CD4-positive, alpha-beta T cell treated with Interferon alpha-2 for 1 hour (primary cell): ENCODE measurements around the gene TMEM131.
A peak's percentile ranks its signal among the peaks of the same experiment; 100 is the strongest.

Experiments used
- DNase-seq, 2 donors: peaks; one replicate each; pipeline ENCODE4 v3.0.0-alpha.2; 2020 to 2022

The TMEM131 gene

DNA sequence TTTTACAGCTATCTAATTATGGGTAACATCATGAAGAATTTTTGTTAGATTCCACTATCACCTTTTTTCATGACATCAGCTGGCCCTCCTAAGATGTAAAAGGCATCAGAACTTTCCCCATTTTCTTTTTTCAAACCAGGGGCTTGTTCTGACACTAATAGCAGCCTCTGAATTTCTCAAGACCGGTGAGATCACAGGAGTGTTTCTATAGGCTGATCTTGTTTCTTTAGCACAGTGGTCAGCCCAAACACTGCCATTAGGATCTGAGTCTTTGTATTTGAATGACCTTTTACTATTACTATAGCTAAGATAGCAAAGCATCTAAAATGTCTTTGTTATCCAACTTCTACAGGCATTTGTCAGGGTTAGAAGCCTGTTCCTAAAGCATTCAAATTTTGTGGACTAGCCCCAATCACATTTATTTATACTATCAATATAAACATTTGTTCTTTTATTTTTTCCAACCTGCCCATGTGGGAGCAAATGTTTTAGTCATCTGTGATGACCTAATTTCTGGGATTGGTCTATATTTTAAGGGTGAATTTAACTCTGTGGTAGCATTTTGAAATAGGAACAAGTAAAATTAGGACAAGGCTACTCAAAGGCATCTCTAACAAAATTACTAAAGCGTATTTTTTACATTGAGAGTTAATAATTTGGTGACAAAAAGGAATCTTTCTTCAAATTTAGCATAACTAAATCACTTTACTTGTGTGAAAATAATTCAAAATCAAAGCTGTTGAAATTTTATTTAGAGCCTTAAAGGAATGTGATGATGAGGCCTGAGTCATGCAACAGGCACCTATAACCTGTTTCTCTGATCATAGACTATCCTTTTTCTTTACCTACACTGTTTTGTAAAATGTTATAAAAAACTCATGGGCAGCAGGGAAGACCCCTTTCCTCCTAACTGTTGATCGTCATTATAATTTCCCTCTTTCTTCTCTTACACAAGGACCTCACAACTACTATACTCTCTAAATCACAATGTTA lies 243.1 kb downstream of the TMEM131 start:
- DNase-seq = no peak

DNA sequence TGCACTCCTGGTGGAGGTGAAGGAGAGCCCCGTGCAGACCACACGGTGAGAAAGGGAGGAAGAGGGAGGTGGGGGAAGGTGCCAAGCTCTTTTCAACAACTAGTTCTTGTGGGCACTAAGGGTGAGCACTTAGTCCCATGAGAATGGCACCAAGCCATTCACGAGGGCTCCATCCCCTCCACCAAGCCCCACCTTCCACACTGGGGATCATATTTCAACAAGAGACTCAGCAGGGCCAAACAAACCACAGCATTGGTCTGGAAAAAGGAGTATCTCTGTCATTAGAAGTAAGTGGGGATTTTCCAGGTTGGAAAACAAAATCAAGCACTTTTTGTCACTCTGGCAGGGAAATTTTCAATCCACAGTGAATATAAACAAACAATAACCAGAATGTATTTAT lies 244.0 kb downstream of the TMEM131 start:
- no peak for DNase-seq

DNA sequence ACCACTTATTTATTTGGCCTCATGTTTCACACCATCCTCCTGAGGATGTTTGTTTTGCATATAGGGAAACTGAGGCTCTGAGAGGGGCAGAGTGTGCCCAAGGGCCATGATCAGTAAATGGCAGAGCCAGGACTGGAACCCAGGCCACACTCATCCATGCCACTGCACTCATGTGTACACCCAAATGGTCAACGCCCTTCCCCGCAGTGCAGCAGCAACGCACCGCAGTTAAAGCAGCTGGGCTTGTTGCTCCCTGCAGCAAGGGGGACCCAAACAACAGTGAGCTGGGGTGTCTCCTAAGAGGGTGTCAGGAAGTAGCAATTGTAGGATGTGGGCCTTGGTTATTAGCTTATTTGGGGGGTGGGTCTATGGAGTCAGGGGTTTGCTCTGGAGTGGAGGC lies 245.7 kb downstream of the TMEM131 start:
- no peak for DNase-seq

DNA sequence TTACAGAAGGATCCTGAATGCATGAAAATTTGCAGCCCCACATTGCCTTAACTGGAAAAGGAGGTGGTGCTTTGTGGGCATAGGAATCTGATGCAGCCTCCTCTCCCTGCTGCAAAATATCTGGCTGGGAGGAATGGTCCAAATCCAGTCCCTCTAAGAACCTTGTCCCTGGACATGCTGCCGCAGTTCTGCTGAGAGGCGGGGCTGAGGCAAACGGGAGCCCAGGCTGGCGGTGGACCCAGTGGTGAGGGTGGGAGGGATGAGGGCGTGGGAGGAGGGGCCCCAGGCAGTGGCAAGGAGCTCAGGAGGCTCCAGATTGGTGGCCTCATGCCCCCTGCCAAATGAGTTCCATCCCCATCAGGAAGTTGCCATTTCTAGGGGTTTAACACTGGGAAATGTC lies 246.2 kb downstream of the TMEM131 start:
- DNase-seq = no peak

DNA sequence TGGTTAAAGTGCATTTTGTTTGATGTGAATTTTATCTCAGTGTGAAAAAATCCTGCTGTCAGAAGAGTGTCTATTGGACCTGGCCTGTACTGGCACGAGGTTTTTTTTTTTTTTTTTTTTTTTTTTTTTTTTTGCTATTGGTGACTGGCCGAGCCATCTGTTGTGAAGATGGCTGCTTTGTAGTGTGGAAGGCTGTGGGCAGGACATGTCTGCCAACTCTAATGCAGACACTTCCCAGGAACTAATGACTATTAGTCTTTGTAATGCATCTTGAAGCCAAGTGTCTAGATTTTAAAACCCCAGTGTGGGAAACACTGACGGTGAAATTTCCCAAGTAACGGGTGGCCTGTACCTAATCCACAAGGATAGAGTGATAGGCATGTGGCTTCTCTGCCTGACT lies 248.0 kb downstream of the TMEM131 start:
- DNase-seq = no peak

DNA sequence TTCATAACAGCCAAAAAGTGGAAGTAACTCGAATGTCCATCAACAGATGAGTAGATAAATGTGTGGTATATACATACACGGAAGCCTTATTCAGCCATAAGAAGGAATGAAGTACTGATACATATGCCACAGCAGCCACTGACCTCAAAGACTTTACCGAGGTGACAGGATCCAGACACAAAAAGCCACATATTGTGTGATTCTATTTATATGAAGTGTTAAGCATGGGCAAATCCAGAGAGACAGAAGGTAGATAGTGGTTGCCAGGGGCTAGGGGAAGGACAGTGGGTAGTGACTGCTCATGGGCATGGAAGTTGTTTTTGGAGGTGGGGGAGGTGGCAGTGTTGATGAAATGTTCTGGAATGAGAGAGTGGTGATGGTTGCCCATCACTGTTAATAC lies 248.5 kb downstream of the TMEM131 start:
- DNase-seq = peak in 1 of 2 donors; percentile 38

DNA sequence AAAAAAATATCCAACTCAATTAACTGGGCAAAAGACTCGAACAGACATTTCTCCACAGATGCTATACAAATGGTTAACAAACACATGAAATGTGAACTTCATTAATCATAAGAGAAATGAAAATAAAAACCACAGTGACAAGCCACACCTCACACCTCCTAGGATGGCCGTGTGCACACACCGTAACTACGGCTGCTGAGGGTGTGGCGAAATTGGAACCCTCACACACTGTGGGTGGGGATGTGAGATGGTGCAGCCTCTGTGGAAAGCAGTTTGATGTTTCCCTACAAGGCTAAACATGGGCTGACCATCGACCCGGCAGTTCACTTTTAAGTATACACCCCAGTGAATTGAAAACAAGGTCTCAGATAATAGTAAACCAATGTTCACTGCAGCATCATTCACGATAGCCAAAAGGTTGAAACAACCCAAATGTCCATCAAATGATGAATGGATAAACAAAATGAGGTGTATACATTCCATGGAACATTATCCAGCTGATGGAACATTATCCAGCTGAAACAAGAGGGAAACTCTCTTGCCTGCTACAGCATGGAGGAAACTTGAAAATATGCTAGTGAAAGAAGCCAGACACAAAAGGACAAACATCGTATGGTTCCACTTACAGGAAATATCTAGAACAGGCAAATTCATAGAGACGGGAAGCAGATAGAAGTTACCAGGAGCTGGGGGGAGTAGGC lies 250.1 kb downstream of the TMEM131 start:
- DNase-seq = peak; percentile 36 to 64

DNA sequence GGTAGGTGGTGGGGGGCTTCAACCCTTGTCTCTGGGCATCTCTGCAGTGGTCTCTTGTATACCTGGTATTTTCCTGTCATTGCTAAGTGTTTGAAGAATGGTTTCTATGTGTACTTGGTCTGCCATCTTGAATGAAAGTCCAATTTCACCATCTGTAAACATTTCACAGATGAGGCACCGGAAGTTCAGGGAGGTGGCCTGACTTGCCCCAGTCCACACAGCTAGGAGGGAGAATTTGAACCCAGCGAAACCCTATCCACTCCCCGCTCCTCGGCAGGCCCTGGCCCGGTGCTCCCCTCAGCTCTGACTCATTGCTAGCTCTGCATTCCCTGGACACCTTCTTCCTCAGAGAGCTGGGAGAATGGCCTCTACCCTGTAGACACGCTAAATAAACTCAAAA lies 251.8 kb downstream of the TMEM131 start:
- no peak for DNase-seq

DNA sequence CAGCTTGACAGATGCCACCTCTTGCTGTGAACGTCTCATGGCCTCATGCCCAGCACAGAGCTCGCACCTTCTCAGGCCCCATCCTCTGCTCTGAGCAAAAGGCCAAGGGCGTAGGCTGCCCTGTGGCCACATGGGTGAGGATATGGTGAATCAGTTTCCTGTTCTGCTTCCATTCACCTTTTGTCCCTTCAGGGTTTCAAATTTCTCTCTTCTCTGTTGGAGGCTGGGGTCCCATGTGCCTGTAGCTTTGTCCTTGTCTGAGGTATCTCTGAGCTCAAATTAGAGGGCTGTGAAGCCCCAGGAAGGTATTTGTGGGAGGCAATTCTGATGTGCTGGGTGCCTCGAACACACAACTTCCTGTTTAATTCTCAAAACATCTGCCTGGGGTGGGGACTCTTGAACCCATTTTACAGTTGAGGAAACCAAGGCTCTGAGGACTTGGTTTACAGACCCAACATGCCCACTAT lies 253.3 kb downstream of the TMEM131 start:
- DNase-seq = peak in 1 of 2 donors; percentile 40

DNA sequence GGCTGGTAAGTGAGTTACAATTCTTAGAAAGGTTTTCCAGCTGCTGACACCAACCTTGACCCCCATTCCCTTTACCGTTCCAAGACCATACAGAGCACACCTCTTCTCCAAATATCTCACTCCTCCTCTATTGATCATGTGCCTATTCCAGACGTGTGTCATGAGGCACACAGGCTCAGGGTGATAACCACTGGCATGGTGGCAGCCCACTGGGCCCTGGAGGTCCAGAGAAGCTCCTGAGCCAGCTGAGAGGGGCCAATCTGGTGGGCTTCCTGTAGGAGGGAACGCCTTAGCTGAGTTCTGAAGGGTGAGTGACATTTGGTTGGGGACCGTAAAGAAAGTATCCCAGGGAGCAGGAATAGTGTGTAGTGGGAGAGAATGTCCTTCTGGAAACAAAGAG lies 254.1 kb downstream of the TMEM131 start:
- DNase-seq = no peak

DNA sequence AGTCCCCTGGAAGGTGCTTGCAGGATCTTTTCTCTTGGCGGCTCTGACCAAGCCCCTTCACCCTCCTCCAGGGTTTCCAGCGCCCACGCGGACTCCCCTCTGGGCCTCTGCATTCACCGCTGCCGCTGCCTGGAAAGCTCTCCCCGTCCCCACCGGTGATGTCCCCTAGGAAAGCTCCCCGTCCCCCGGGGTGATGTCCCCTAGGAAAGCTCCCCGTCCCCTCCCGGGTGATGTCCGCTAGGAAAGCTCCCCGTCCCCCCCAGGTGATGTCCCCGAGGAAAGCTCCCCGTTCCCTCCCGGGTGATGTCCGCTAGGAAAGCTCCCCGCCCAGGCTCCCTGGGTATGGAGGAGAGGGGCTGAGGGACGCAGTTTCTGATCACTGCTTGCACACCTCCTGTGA lies 254.5 kb downstream of the TMEM131 start:
- DNase-seq = no peak

DNA sequence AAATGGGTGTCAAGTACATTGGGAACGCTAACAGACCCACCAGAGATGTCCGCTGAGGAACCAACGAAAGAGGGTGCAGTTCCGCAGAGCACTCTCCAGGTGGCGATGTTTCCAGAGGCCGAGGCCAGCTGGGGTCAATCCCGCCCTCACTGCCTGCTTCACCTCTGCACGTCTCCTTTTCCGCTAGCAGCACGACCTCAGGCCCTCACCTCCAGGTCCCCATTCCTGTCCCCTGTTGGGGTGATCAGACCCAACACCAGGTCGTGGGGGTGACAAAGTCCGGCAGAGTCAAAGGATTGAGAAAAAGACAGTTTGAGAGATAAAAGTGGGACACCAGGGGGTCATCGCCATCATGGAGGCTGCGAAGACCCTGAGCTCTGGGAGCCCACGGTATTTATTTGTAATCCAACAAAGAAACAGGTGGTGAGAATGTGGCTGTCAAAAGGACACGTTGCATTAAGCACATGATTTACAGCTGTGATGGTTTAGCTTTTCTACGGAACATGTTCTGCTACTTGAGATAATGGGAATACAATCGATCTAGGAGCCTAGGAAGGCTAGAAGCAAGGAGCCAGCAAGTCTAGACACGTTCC lies 255.1 kb downstream of the TMEM131 start:
- DNase-seq = peak; percentile 40 to 60

DNA sequence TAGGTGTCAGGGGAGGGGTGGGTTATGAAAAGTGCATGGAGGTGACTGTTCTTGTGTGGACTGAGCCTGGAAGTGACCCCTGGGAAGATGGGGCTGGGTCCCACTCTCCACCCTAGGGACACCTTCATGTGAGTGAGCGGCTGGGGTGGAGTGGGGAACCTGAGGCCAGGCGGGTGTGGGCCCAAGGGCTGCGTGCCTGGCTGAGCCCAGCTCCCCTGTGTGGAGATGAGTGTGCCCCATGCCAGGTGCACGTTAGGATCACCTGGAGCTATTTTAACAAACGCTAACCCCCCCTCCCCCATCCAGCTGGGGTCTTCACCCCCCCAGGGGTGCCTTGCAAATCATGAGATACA lies 255.9 kb downstream of the TMEM131 start:
- no peak for DNase-seq

DNA sequence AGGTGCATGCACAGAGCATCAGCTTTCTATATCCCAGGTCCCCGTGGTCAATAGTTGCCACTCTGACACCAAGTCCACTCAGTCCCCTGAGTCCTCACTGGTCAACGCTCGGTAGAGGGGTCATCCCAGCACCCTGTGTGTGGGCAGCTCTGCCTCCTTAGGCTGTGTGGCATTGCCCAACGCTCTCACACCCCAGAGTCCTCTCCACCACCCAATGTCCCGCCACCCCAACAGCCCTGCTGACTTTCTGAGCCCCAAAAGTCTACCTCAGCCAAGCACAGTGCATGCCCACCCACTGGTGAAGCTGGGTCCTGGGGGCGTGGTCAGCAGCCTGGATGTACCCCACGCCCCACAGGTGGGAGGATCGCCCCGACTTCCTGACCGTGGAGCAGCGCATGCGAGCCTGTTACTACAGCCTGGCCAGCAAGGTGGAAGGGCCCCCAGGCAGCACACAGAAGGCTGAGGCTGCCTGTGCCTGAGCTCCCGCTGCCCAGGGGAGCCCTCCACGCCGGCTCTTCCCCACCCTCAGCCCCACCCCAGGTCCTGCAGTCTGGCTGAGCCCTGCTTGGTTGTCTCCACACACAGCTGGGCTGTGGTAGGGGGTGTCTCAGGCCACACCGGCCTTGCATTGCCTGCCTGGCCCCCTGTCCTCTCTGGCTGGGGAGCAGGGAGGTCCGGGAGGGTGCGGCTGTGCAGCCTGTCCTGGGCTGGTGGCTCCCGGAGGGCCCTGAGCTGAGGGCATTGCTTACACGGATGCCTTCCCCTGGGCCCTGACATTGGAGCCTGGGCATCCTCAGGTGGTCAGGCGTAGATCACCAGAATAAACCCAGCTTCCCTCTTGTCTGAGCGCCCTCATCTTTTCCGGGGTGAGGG lies 256.5 kb downstream of the TMEM131 start:
- no peak for DNase-seq

DNA sequence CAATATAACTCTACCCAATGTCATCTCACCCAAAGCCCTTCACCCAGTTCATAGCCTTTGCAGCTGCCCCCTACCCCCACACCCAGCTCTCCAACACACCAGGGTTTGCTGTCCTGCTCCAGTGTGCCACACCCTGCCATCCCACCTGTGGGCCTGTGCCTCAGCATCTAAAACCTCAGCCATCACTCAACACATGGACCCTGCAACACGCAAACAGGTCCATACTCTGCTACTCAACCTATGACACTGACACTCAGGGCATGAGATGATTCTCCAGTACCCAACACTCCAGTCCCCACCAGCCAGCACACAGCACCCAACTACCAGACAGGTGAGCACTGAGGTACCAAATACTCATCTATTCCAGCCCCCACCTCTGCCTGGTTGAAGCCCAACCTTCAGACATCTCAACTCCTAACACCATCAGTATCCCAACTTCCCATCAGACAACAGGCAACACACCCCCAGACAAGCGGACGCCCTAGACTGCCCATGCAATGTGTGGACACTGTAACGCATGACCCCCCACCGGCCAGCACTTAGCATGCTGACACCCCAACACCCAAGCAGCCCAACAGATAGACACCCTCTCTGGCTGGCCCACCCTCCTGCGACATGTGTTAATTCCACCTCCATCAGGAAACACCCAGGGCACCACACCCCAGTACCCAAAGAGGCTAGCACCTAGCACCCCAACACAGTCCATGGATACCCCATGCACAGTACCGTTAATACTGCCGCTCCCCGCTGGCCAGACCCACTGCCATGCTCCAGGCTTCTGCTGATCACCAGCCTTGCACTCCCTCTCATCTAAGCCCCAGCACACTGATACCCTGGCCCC lies 257.3 kb downstream of the TMEM131 start:
- no peak for DNase-seq

DNA sequence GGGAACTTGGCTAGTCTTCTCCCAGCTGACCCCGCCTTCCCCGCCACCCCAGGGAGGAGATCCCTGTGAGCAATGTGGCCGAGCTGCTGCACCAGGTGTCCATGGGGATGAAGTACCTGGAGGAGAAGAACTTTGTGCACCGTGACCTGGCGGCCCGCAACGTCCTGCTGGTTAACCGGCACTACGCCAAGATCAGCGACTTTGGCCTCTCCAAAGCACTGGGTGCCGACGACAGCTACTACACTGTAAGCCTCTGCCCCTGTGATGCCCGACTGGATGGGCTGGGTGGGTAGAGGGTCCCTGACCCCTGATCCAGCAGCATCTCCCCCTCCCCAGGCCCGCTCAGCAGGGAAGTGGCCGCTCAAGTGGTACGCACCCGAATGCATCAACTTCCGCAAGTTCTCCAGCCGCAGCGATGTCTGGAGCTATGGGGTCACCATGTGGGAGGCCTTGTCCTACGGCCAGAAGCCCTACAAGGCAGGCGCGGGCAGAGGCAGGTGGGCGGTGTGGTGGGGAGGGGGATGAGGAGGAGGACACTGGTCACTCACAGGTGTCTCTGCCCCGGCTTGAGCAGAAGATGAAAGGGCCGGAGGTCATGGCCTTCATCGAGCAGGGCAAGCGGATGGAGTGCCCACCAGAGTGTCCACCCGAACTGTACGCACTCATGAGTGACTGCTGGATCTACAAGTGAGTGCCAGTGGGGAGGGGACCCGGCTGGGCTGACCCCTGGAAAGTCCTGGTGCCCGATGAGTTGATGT lies 258.1 kb downstream of the TMEM131 start:
- no peak for DNase-seq

DNA sequence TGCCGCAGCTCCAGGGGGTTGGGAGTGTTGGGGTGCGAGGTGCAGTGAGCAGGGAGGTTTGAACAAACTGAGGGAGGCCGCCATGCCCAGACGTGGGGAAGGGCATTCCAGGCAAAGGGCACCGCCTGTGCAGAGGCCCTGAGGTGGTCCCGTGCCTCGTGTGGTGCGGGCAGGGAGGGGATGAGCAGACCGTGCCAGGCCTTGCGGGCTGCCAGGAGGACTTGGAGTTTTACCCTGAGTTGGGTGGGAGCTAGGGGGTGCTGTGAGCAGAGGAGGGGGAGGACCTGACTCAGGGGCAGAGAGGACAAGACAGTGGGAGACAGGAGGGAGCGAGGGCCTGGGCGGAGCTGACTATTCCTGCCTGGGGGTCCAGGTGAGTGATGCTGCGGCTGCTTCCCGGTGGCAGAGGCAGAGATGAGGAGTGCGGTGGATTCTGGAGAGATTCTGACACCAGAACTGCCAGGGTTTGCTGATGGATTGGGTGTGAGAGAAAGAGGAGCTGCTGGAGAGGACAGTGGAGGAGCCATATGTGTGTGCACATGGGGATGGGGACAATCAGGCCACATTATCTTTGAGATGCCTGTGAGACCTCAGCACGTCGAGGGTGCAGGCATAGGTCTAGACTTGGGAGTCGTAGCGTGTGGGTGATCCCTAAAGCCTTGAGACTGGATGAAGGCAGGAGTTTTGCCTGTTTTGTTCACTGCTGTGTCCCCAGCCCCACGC lies 259.0 kb downstream of the TMEM131 start:
- DNase-seq = no peak

DNA sequence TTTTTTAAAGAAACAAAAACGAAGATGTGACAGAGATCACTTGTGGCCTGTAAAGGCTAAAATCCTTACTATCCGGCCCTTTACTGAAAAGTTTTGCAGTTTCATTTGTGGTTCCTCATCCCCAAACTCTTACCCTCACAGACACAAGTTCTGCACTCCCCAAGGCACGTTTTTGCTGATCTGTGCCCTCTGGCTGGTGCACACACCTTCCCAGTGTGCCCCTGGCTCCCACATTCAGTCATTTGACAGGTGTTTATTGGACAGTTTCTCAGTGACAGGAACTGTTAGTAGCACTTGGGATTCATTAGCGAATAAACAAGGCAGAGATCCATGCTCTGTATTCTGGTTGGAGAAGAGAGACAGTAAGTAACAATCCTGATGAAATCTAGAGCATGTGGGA lies 259.6 kb downstream of the TMEM131 start:
- DNase-seq = no peak

DNA sequence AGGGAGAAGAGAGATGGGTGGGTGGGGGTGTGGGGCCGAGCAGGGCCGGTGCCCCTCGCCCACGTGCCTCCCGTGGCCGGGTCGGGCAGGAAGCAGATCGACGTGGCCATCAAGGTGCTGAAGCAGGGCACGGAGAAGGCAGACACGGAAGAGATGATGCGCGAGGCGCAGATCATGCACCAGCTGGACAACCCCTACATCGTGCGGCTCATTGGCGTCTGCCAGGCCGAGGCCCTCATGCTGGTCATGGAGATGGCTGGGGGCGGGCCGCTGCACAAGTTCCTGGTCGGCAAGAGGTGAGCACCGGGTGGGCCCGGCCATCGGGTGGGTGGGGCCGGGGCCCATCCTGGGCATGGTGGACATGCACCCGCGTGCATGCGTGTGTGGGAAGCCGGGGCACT lies 260.6 kb downstream of the TMEM131 start:
- no peak for DNase-seq
